Activated naive CD8-positive, alpha-beta T cell treated with anti-CD3 and anti-CD28 coated beads for 36 hours (primary cell): ENCODE measurements around the gene GOLGA8Q. TPM values are rescaled to one million over a fixed set of nuclear protein-coding genes. Genes with fewer than 3 reads are reported as not detected.

Source experiments
- total RNA-seq, 2 experiments: library from RNA; stranded (reverse); gene quantifications; one replicate each; pipeline ENCODE4 v1.2.3, GENCODE V29; 2021

GOLGA8Q gene
- total RNA-seq, 2 experiments from 2014 or later, result 0.76 to 0.82 TPM

Other genes with a start within 250 kb of the GOLGA8Q start
- gene CHRFAM7A, start 158.5 kb upstream of the GOLGA8Q start, total RNA-seq, result 1 to 10 TPM in 1 of 2 experiments, under 1 TPM in 1; 0.04 to 1.2 TPM
- 1 to 10 TPM; 1.4 to 1.8 TPM for gene GOLGA8R, start 137.8 kb upstream of the GOLGA8Q start, total RNA-seq
- gene GOLGA8H, start 52.0 kb downstream of the GOLGA8Q start, total RNA-seq, result under 1 TPM in 1 of 2 experiments, not detected in 1; 0.36 TPM